Astrocyte (in vitro differentiated cells and primary cell): ENCODE data around the gene TMEM98. TPM values are rescaled to one million over a fixed set of nuclear protein-coding genes. Genes with fewer than 3 reads are reported as not detected.

Experiments
- DNase-seq: peaks from one replicate; pipeline ENCODE4 v3.0.0-alpha.2; 2010; ENCODE audit warnings: low read depth
- FAIRE-seq: peaks from 2 replicates; lab custom pipeline; 2011; peaks lifted over from hg19 to GRCh38; lab: Jason Lieb, UNC
- H2AFZ ChIP-seq: 2 replicates; pipeline ENCODE4 v1.6.0; 2012; ENCODE audit warnings: low read depth, low read length, inconsistent platforms
- H3K27ac ChIP-seq: 2 replicates; pipeline ENCODE4 v1.5.1; 2011; ENCODE audit warnings: low read depth, low read length, inconsistent platforms
- H3K27me3 ChIP-seq: 2 replicates; pipeline ENCODE4 v1.6.0; 2011; ENCODE audit warnings: low read length, inconsistent platforms; ENCODE audit not compliant: insufficient read depth
- H3K36me3 ChIP-seq: 2 replicates; pipeline ENCODE4 v1.5.1; 2011; ENCODE audit warnings: low read length, inconsistent platforms; ENCODE audit not compliant: insufficient read depth
- H3K4me1 ChIP-seq: 2 replicates; pipeline ENCODE4 v1.5.1; 2011; ENCODE audit warnings: low read length, inconsistent platforms; ENCODE audit not compliant: insufficient read depth
- H3K4me2 ChIP-seq: 2 replicates; pipeline ENCODE4 v1.6.0; 2012; ENCODE audit warnings: low read length, inconsistent platforms
- H3K4me3 ChIP-seq: 2 replicates; pipeline ENCODE4 v1.5.1; 2011; ENCODE audit warnings: low read depth, mild to moderate bottlenecking, low read length, inconsistent platforms; ENCODE audit not compliant: insufficient read depth
- H3K79me2 ChIP-seq: 2 replicates; pipeline ENCODE4 v1.6.0; 2012; ENCODE audit warnings: mild to moderate bottlenecking, low read length, inconsistent platforms; ENCODE audit not compliant: insufficient read depth
- H3K9ac ChIP-seq: 2 replicates; pipeline ENCODE4 v1.6.0; 2012; ENCODE audit warnings: mild to moderate bottlenecking, low read length, inconsistent platforms
- H3K9me3 ChIP-seq: 2 replicates; pipeline ENCODE4 v1.5.1; 2012; ENCODE audit warnings: low read depth, mild to moderate bottlenecking, low read length, inconsistent platforms; ENCODE audit not compliant: insufficient read depth
- H4K20me1 ChIP-seq: 2 replicates; pipeline ENCODE4 v1.6.0; 2012; ENCODE audit warnings: low read length, inconsistent platforms; ENCODE audit not compliant: insufficient read depth
- H3K27ac Mint-ChIP-seq: one replicate; pipeline ENCODE4 v1.8.0; 2021; ENCODE audit warnings: mild to moderate bottlenecking, mixed read lengths; ENCODE audit not compliant: unreplicated experiment
- H3K27me3 Mint-ChIP-seq: one replicate; pipeline ENCODE4 v1.8.0; 2021; ENCODE audit warnings: low read depth, mixed read lengths; ENCODE audit not compliant: unreplicated experiment
- H3K36me3 Mint-ChIP-seq: one replicate; pipeline ENCODE4 v1.8.0; 2021; ENCODE audit warnings: low read depth, mixed read lengths; ENCODE audit not compliant: unreplicated experiment
- H3K4me1 Mint-ChIP-seq: one replicate; pipeline ENCODE4 v1.8.0; 2021; ENCODE audit warnings: low read depth, mixed read lengths; ENCODE audit not compliant: unreplicated experiment
- H3K4me3 Mint-ChIP-seq: one replicate; pipeline ENCODE4 v1.8.0; 2021; ENCODE audit warnings: mild to moderate bottlenecking, moderate library complexity, mixed read lengths; ENCODE audit not compliant: unreplicated experiment
- H3K9me3 Mint-ChIP-seq: one replicate; pipeline ENCODE4 v1.8.0; 2021; ENCODE audit warnings: mild to moderate bottlenecking, mixed read lengths; ENCODE audit not compliant: unreplicated experiment
- EZH2 ChIP-seq: IDR thresholded peaks from 2 replicates; pipeline ENCODE4 v1.6.1; 2012; ENCODE audit warnings: mild to moderate bottlenecking, low read length, inconsistent platforms; ENCODE audit not compliant: insufficient read depth
- total RNA-seq: library from RNA; stranded (reverse); gene quantifications from 2 replicates; pipeline ENCODE4 v1.2.1, GENCODE V29; 2021
- TF ChIP-seq, protein P1 (sequence below): IDR thresholded peaks from 2 replicates; pipeline ENCODE4 v1.5.1; 2011; ENCODE audit warnings: low read depth, mild to moderate bottlenecking, inconsistent platforms, low read length, moderate library complexity; ENCODE audit not compliant: insufficient read depth

TMEM98 gene
- total RNA-seq, 1 donor from 2014 or later, result 62.6 TPM

DNA sequence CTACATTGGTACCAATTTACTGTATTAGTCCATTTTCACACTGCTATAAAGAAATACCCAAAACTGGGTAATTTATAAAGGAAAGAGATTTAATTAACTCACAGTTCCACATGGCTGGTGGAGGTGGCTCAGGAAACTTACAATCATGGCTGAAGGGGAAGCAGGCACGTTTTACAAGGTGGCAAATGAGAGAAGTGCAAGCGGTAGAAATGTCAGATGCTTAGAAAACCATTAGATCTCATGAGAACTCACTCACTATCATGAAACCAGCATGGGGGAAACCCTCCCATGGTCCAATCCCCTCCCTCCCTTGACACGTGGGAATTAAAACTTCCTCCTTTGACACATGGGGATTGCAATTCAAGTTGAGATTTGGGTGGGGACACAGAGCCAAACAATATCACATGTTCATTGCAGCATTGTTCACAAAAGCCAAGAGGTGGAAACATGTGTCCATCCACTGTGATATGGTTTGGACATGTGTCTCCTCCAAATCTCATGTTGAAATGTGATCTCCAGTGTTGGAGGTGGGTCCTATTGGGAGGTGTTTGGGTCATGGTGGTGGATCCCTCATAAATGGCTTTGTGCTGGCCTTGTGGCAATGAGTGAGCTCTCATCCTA is 60.6 kb downstream of the TMEM98 start:
- no peaks in the 10 kb centered on the region for H3K27me3 ChIP-seq
- TF ChIP-seq EZH2, result no peak
- TF ChIP-seq, protein P1, sequence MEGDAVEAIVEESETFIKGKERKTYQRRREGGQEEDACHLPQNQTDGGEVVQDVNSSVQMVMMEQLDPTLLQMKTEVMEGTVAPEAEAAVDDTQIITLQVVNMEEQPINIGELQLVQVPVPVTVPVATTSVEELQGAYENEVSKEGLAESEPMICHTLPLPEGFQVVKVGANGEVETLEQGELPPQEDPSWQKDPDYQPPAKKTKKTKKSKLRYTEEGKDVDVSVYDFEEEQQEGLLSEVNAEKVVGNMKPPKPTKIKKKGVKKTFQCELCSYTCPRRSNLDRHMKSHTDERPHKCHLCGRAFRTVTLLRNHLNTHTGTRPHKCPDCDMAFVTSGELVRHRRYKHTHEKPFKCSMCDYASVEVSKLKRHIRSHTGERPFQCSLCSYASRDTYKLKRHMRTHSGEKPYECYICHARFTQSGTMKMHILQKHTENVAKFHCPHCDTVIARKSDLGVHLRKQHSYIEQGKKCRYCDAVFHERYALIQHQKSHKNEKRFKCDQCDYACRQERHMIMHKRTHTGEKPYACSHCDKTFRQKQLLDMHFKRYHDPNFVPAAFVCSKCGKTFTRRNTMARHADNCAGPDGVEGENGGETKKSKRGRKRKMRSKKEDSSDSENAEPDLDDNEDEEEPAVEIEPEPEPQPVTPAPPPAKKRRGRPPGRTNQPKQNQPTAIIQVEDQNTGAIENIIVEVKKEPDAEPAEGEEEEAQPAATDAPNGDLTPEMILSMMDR, result no peak
- H3K4me1 ChIP-seq, result no peaks in the 10 kb centered on the region
- H3K27ac ChIP-seq, result no peak overlapping the region
- DNase-seq (no peak), FAIRE-seq (no peak)
- Mint-ChIP-seq H3K36me3 (peaks cover 2% of the 10 kb centered on the region), H3K27ac (no peak overlapping the region), H3K4me3 (no peak overlapping the region), H3K9me3 (peaks cover 30% of the 10 kb centered on the region), H3K27me3 (peaks cover 32% of the 10 kb centered on the region), H3K4me1 (no peaks in the 10 kb centered on the region)
- no peak overlapping the region for H3K4me3 ChIP-seq
- no peaks in the 10 kb centered on the region for H3K9me3 ChIP-seq
- no peaks in the 10 kb centered on the region for H3K79me2 ChIP-seq
- H4K20me1 ChIP-seq, result no peaks in the 10 kb centered on the region
- H3K9ac ChIP-seq, result no peak overlapping the region
- no peak overlapping the region for H2AFZ ChIP-seq
- no peak overlapping the region for H3K4me2 ChIP-seq
- H3K36me3 ChIP-seq, result no peaks in the 10 kb centered on the region

DNA sequence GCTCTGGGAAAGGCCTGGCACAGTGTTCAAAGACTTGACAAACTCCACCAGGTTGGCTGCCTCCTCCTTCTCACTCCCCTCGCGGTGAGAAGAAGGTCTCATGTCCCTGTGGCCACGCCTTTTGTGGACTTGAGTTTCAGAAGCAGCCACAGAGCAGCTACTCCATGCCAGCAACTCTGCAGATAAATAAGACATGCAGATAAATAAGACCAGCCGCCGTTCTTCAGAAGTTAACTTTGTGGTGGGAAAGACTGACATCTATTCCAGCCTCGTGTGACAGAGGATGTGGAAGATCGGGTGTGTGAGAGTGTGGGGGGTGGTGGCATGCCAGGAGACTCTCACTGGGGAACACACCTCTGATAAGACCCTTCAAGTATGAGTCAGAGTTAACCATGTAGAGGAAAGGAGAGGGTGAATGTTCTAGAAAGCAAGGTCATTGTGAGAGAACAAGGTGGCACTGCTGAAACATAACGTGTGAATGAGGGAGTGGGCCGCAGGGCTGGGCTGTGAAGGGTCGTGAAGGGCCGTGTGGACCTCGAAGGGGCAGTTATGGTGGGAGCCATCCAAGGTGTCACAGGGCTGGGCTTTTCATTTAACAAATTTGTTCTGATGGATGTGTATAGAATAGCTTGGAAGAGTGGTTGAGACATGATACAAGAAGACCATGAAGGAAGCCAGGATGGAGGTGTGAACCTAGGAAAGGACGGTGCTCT is 64.5 kb downstream of the TMEM98 start:
- Histone ChIP-seq H3K4me2 (no peak overlapping the region), H4K20me1 (no peaks in the 10 kb centered on the region), H3K79me2 (no peaks in the 10 kb centered on the region), H3K4me1 (no peaks in the 10 kb centered on the region), H3K27ac (no peak overlapping the region), H3K27me3 (peaks cover 2% of the 10 kb centered on the region), H3K4me3 (no peak overlapping the region), H3K36me3 (no peaks in the 10 kb centered on the region), H3K9me3 (no peaks in the 10 kb centered on the region), H3K9ac (no peak overlapping the region), H2AFZ (no peak overlapping the region)
- peaks cover 2% of the 10 kb centered on the region for H3K36me3 Mint-ChIP-seq
- H3K27me3 Mint-ChIP-seq, result peaks cover 23% of the 10 kb centered on the region
- DNase-seq, result no peak
- peaks cover 16% of the 10 kb centered on the region for H3K9me3 Mint-ChIP-seq
- H3K4me3 Mint-ChIP-seq, result no peak overlapping the region
- FAIRE-seq, result no peak
- TF ChIP-seq EZH2, result no peak
- TF ChIP-seq, protein P1, result no peak
- H3K27ac Mint-ChIP-seq, result no peak overlapping the region
- no peaks in the 10 kb centered on the region for H3K4me1 Mint-ChIP-seq

DNA sequence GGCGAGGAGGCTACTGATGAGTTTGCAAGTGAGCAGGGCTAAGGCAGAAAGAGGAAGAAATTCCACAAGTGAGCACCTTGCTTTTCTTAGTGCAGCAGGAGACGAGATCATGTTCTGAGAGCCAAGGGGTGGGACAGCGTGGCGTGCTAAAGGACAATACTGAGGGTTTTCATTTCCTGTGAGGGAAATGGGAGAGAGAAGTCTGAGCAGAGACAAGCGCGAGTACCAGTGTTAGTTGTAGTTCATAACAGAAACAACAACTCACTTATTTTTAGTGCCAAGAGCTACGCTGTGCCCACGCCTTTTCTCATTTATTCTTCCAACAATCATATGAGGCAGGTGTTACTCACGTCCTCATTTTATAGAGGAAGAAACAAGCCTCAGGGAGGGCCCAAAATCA is 66.0 kb downstream of the TMEM98 start:
- no peak overlapping the region for H3K4me3 Mint-ChIP-seq
- no peak overlapping the region for H3K27ac Mint-ChIP-seq
- no peaks in the 10 kb centered on the region for H3K79me2 ChIP-seq
- no peaks in the 10 kb centered on the region for H3K36me3 ChIP-seq
- no peak overlapping the region for H3K4me2 ChIP-seq
- H3K27me3 Mint-ChIP-seq, result peaks cover 21% of the 10 kb centered on the region
- FAIRE-seq (no peak), DNase-seq (no peak)
- H3K36me3 Mint-ChIP-seq, result no peaks in the 10 kb centered on the region
- peaks cover 2% of the 10 kb centered on the region for H3K4me1 ChIP-seq
- no peaks in the 10 kb centered on the region for H4K20me1 ChIP-seq
- H3K27ac ChIP-seq, result no peak overlapping the region
- no peak for TF ChIP-seq EZH2
- TF ChIP-seq, protein P1, result no peak
- no peak overlapping the region for H2AFZ ChIP-seq
- peaks cover 4% of the 10 kb centered on the region for H3K4me1 Mint-ChIP-seq
- H3K4me3 ChIP-seq, result no peak overlapping the region
- no peak overlapping the region for H3K9ac ChIP-seq
- no peaks in the 10 kb centered on the region for H3K9me3 ChIP-seq
- peaks cover 5% of the 10 kb centered on the region for H3K9me3 Mint-ChIP-seq
- peaks cover 3% of the 10 kb centered on the region for H3K27me3 ChIP-seq
